IMR-90 (cell line): ENCODE measurements around the gene EBF4. TPM values are rescaled to one million over a fixed set of nuclear protein-coding genes. Genes with fewer than 3 reads are reported as not detected.

Experiments
- ATAC-seq: fragments of 200-7000 bp; cut with Tn5 transposase; 2 replicates; pipeline ENCODE4 v1.9.1; 2020; ENCODE audit warnings: low read depth, mild to moderate bottlenecking, moderate library complexity
- BruUV-seq: library from RNA; stranded (reverse); fragments of 400-500 nt; replicated peaks from 2 replicates; lab custom pipeline; 2021; lab: Mats Ljungman, UMichigan
- CTCF ChIA-PET: fragments of 300-600 bp; formaldehyde crosslinking; extraction: SDS; loops from one replicate; lab custom pipeline; 2021; ENCODE audit warnings: antibody characterized with exemption; lab: Yijun Ruan, JAX
- POLR2A ChIA-PET: fragments of 300-600 bp; sonication (Branson Sonifier 250); formaldehyde crosslinking; loops from one replicate; lab custom pipeline; 2022; ENCODE audit warnings: antibody characterized with exemption; ENCODE audit not compliant: unreplicated experiment; lab: Charles Lee
- DNase-seq: peaks from one replicate; pipeline ENCODE4 v3.0.0; 2013
- H2AFZ ChIP-seq: replicated peaks from 2 replicates; pipeline ENCODE3; 2013; ENCODE audit warnings: low read length, mild to moderate bottlenecking; ENCODE audit not compliant: poor library complexity
- H2AK5ac ChIP-seq: 2 replicates; pipeline ENCODE4 v1.6.1; 2013; ENCODE audit warnings: low read depth, low read length, inconsistent platforms
- H2AK9ac ChIP-seq: replicated peaks from 2 replicates; pipeline ENCODE3; 2013; ENCODE audit warnings: mild to moderate bottlenecking, low read depth, low read length, moderate library complexity; ENCODE audit not compliant: poor library complexity
- H2BK120ac ChIP-seq: 2 replicates; pipeline ENCODE4 v1.6.1; 2013; ENCODE audit warnings: low read depth, low read length, inconsistent platforms
- H2BK15ac ChIP-seq: 3 replicates; pipeline ENCODE4 v1.6.1; 2013; ENCODE audit warnings: low read depth, low read length, inconsistent platforms
- H2BK20ac ChIP-seq: 2 replicates; pipeline ENCODE4 v1.6.1; 2013; ENCODE audit warnings: low read depth, mild to moderate bottlenecking, inconsistent platforms, low read length, moderate library complexity
- H2BK5ac ChIP-seq: 2 replicates; pipeline ENCODE4 v1.6.1; 2013; ENCODE audit warnings: mild to moderate bottlenecking, low read depth, low read length, inconsistent platforms; ENCODE audit not compliant: poor library complexity, severe bottlenecking
- H3K14ac ChIP-seq: replicated peaks from 2 replicates; pipeline ENCODE4 v1.6.1; 2013; ENCODE audit warnings: low read depth, low read length, inconsistent platforms
- H3K18ac ChIP-seq: 2 replicates; pipeline ENCODE4 v1.6.1; 2013; ENCODE audit warnings: low read depth, low read length, control low read depth
- H3K23ac ChIP-seq: 2 replicates; pipeline ENCODE4 v1.6.1; 2013; ENCODE audit warnings: low read depth, low read length, inconsistent platforms
- H3K27ac ChIP-seq: 2 replicates; pipeline ENCODE4 v1.5.1; 2013; ENCODE audit warnings: mild to moderate bottlenecking, control low read depth, low read length; ENCODE audit not compliant: insufficient read depth
- H3K27me3 ChIP-seq: 2 replicates; pipeline ENCODE4 v1.6.1; 2013; ENCODE audit warnings: low read length; ENCODE audit not compliant: control insufficient read depth, insufficient read depth
- H3K36me3 ChIP-seq: 2 replicates; pipeline ENCODE4 v1.6.1; 2013; ENCODE audit warnings: low read length, mixed read lengths; ENCODE audit not compliant: control insufficient read depth, insufficient read depth
- H3K4ac ChIP-seq: 2 replicates; pipeline ENCODE4 v1.6.1; 2013; ENCODE audit warnings: low read depth, low read length, inconsistent platforms
- H3K4me1 ChIP-seq: 2 replicates; pipeline ENCODE4 v1.6.1; 2013; ENCODE audit warnings: low read length, mixed read lengths; ENCODE audit not compliant: control insufficient read depth, insufficient read depth
- H3K4me2 ChIP-seq: 2 replicates; pipeline ENCODE4 v1.6.1; 2013; ENCODE audit warnings: low read depth, mild to moderate bottlenecking, control low read depth, low read length, moderate library complexity
- H3K4me3 ChIP-seq: 2 replicates; pipeline ENCODE4 v1.5.1; 2013; ENCODE audit warnings: low read depth, mild to moderate bottlenecking, control low read depth, low read length, moderate library complexity; ENCODE audit not compliant: insufficient read depth
- H3K56ac ChIP-seq: 2 replicates; pipeline ENCODE4 v1.6.1; 2013; ENCODE audit warnings: low read length, inconsistent platforms; ENCODE audit not compliant: insufficient read depth; ENCODE audit errors: extremely low read depth
- H3K79me1 ChIP-seq, 2 experiments: 2 replicates each; pipeline ENCODE4 v1.6.1; 2013; ENCODE audit warnings: low read length in 2 of 2, inconsistent platforms in 1 of 2, low read depth in 1 of 2
- H3K9ac ChIP-seq: 2 replicates; pipeline ENCODE4 v1.6.1; 2013; ENCODE audit warnings: low read depth, low read length, control low read depth
- H3K9me1 ChIP-seq: 2 replicates; pipeline ENCODE4 v1.6.1; 2013; ENCODE audit warnings: low read length, inconsistent platforms; ENCODE audit not compliant: insufficient read depth
- H3K9me3 ChIP-seq: 2 replicates; pipeline ENCODE4 v1.6.1; 2013; ENCODE audit warnings: low read length; ENCODE audit not compliant: control insufficient read depth, insufficient read depth
- H4K20me1 ChIP-seq: 2 replicates; pipeline ENCODE4 v1.6.1; 2013; ENCODE audit warnings: low read length, inconsistent platforms; ENCODE audit not compliant: insufficient read depth
- H4K5ac ChIP-seq: 2 replicates; pipeline ENCODE4 v1.6.1; 2013; ENCODE audit warnings: mild to moderate bottlenecking, low read depth, low read length, control low read depth
- H4K8ac ChIP-seq, 2 experiments: 2 replicates each; pipeline ENCODE4 v1.6.1; 2013; ENCODE audit warnings: low read depth in 2 of 2, low read length in 2 of 2, control low read depth in 1 of 2, inconsistent platforms in 1 of 2
- H4K91ac ChIP-seq: 2 replicates; pipeline ENCODE4 v1.6.1; 2013; ENCODE audit warnings: low read depth, low read length, inconsistent platforms; ENCODE audit not compliant: insufficient read depth
- BHLHE40 ChIP-seq: fragments of 150-350 bp; IDR thresholded peaks from 2 replicates; pipeline ENCODE4 v1.6.1; 2016; ENCODE audit warnings: mild to moderate bottlenecking, low read depth, low read length
- CEBPB ChIP-seq: IDR thresholded peaks from 2 replicates; pipeline ENCODE4 v1.6.1; 2012; ENCODE audit warnings: low read depth, low read length, improper control_type of control experiment
- CHD1 ChIP-seq: IDR thresholded peaks from 2 replicates; pipeline ENCODE4 v1.6.1; 2012; ENCODE audit warnings: low read depth, low read length, improper control_type of control experiment
- ELK1 ChIP-seq: fragments of 150-350 bp; IDR thresholded peaks from 2 replicates; pipeline ENCODE4 v1.6.1; 2016; ENCODE audit warnings: low read depth, mild to moderate bottlenecking, low read length, moderate library complexity, borderline replicate concordance
- FOS ChIP-seq: fragments of 150-350 bp; IDR thresholded peaks from 2 replicates; pipeline ENCODE4 v1.6.1; 2016; ENCODE audit warnings: low read depth, low read length
- MAZ ChIP-seq: IDR thresholded peaks from 2 replicates; pipeline ENCODE4 v1.6.1; 2012; ENCODE audit warnings: low read depth, mild to moderate bottlenecking, low read length, improper control_type of control experiment, moderate library complexity, borderline replicate concordance
- MXI1 ChIP-seq: IDR thresholded peaks from 2 replicates; pipeline ENCODE4 v1.6.1; 2012; ENCODE audit warnings: low read depth, mild to moderate bottlenecking, low read length, moderate library complexity, borderline replicate concordance
- NFE2L2 ChIP-seq: fragments of 150-350 bp; IDR thresholded peaks from 2 replicates; pipeline ENCODE4 v1.6.1; 2016; ENCODE audit warnings: low read depth, mild to moderate bottlenecking, low read length
- POLR2A ChIP-seq: IDR thresholded peaks from 2 replicates; pipeline ENCODE4 v1.6.1; 2012; ENCODE audit warnings: mild to moderate bottlenecking, low read depth, low read length
- RCOR1 ChIP-seq: IDR thresholded peaks from 2 replicates; pipeline ENCODE4 v1.6.1; 2012; ENCODE audit warnings: mild to moderate bottlenecking, low read length, improper control_type of control experiment; ENCODE audit not compliant: insufficient replicate concordance
- RFX5 ChIP-seq: IDR thresholded peaks from 2 replicates; pipeline ENCODE4 v1.8.0; 2012; ENCODE audit warnings: low read depth, mild to moderate bottlenecking, low read length, moderate library complexity
- SMC3 ChIP-seq: fragments of 150-350 bp; IDR thresholded peaks from 2 replicates; pipeline ENCODE4 v1.6.1; 2016; ENCODE audit warnings: low read depth, mild to moderate bottlenecking, antibody characterized with exemption, low read length, moderate library complexity
- USF2 ChIP-seq: fragments of 150-350 bp; IDR thresholded peaks from 2 replicates; pipeline ENCODE4 v1.6.1; 2017; ENCODE audit warnings: mild to moderate bottlenecking, antibody characterized with exemption, low read length, low read depth
- WGBS, 2 experiments: methylation state at CpG; one replicate each; pipeline versions ENCODE4 v1.1.5 to v1.1.7; 2013; ENCODE audit warnings: missing lambda C conversion rate in 2 of 2; ENCODE audit not compliant: insufficient read length in 1 of 2; ENCODE audit errors: extremely low coverage in 2 of 2; 5-methylcytosine and 5-hydroxymethylcytosine counted together
- dilution Hi-C: fragments of 300-500 bp; cut with HindIII; formaldehyde crosslinking; loops from one replicate; pipeline ENCODE4 v1.14.3; 2018; ENCODE audit warnings: low sequenced_read_pairs; ENCODE audit not compliant: unreplicated experiment
- in situ Hi-C: fragments of 300-500 bp; cut with MboI; formaldehyde crosslinking; loops from 3 replicates; pipeline ENCODE4 v1.14.3; 2019; ENCODE audit warnings: low sequenced_read_pairs, inconsistent platforms, mixed read lengths
- intact Hi-C: fragments of 100-400 bp; cut with micrococcal nuclease; formaldehyde crosslinking; loops from 2 replicates; pipeline ENCODE4 v1.10.0; 2022
- polyA plus RNA-seq, 3 experiments: library from polyadenylated mRNA; depleted of rRNA; stranded (reverse); fragments of >200 nt; gene quantifications; 2 replicates each; pipeline ENCODE4 v1.2.3, GENCODE V29; 2012; ENCODE audit warnings: low replicate concordance in 1 of 3
- total RNA-seq: library from RNA; depleted of rRNA; stranded (reverse); fragments of >200 nt; gene quantifications from 2 replicates; pipeline ENCODE4 v1.2.3, GENCODE V29; 2012

Gene EBF4
- total and polyA plus RNA-seq, 2 of the 4 experiments (the other 2 are of a cell fraction) = 0.18 to 1.1 TPM

- Histone ChIP-seq H2AFZ (no peak overlapping the region), H3K14ac (no peak overlapping the region), H2AK5ac (no peak overlapping the region), H4K20me1 (no peaks in the 10 kb centered on the region), H3K27ac (no peak overlapping the region), H2BK5ac (no peak overlapping the region), H3K79me1 (no peaks in the 10 kb centered on the region), H4K8ac (no peak overlapping the region), H3K4me1 (no peaks in the 10 kb centered on the region), H2AK9ac (no peak overlapping the region), H3K9me1 (no peaks in the 10 kb centered on the region), H3K56ac (no peak overlapping the region), H3K9ac (no peak overlapping the region), H3K23ac (no peak overlapping the region), H3K9me3 (no peaks in the 10 kb centered on the region; the same call in 1 of the 2 replicates), H4K91ac (no peak overlapping the region), H3K36me3 (no peaks in the 10 kb centered on the region), H2BK20ac (no peak overlapping the region), H3K4me2 (no peak overlapping the region), H3K4me3 (no peak overlapping the region), H3K4ac (no peak overlapping the region), H2BK15ac (no peak overlapping the region), H3K27me3 (peaks cover 16% of the 10 kb centered on the region), H4K5ac (no peak overlapping the region), H2BK120ac (no peak overlapping the region), H3K18ac (no peak overlapping the region)
- ATAC-seq = no peak
- WGBS, 2 experiments = 10% methylated on average over 3 of the region's 3 CpGs; no CpG with 5 or more reads in 1 of the 2 experiments
- ChIA-PET CTCF (interaction anchor here (1.0 kb wide), 1 partner anchor 11 kb away, joined by 3 read pairs; no protein-coding TSS in a partner anchor), POLR2A (no interaction called here)
- TF ChIP-seq NFE2L2 (no peak), MXI1 (no peak), FOS (no peak), CHD1 (no peak), RFX5 (no peak), RCOR1 (no peak), MAZ (no peak), SMC3 (no peak), BHLHE40 (no peak), POLR2A (no peak), USF2 (no peak), CEBPB (no peak), ELK1 (no peak)
- DNase-seq = no peak
- intact Hi-C loops (no loop called here), dilution Hi-C loops (no loop called here), in situ Hi-C loops (no loop called here)
- no TSS peak for BruUV-seq
Measured at GRCh38 chr20:2713285-2713684, 20.7 kb downstream of the EBF4 start.
